HG03354 (cell line): ENCODE data around the gene CDH4.

Source experiments
- ATAC-seq: cut with Tn5 transposase; IDR thresholded peaks from one replicate; pipeline ENCODE4 v1.9.1; 2021; ENCODE audit warnings: mild to moderate bottlenecking; ENCODE audit not compliant: unreplicated experiment, poor library complexity, severe bottlenecking

CDH4 gene

DNA sequence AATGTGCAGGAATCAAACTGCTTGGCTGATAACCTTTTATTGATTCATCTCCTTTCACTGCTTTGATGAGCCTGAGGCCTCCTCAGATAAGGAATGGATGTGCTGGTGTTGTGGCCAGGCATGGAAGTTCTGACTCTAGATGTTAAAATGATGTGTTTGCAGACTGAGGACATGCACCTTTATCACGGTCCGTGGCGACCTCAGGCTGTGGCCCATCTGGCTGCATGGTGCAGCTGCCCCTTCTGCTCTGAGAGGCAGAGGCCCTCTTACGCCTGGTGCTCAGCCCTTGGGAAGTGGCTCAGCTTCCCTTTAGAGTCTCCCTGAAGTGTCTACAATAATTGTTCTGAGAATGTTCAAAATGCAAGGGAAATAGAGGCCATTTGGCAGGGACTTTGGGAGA, 26.2 kb downstream of the CDH4 start:
- ATAC-seq, result no peak

DNA sequence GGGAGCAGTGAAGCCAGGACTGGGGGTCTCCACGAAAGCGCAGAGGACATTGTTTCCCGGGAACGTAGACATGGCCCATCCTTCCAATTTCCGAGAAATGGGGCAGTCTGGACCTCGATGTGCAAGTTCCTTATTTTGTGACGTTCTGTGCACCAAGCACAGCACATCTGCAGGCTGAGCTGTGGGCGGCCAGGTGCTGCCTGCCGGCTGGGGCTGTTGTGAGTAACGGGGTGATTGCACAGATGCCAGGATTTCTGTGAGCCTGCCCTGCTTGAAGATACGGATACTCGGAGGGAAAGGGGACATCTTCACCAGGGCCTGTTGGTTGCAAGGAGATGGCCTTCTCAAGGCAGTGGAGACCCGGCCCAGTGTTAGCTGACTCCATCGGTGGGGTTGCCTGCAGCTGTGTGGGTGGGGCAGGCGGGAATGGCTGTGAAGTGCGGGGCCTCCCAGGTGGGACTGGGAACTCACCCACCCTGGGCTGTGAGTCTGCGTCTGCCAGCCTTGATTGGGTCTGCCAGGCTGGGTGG, 27.6 kb downstream of the CDH4 start:
- no peak for ATAC-seq

DNA sequence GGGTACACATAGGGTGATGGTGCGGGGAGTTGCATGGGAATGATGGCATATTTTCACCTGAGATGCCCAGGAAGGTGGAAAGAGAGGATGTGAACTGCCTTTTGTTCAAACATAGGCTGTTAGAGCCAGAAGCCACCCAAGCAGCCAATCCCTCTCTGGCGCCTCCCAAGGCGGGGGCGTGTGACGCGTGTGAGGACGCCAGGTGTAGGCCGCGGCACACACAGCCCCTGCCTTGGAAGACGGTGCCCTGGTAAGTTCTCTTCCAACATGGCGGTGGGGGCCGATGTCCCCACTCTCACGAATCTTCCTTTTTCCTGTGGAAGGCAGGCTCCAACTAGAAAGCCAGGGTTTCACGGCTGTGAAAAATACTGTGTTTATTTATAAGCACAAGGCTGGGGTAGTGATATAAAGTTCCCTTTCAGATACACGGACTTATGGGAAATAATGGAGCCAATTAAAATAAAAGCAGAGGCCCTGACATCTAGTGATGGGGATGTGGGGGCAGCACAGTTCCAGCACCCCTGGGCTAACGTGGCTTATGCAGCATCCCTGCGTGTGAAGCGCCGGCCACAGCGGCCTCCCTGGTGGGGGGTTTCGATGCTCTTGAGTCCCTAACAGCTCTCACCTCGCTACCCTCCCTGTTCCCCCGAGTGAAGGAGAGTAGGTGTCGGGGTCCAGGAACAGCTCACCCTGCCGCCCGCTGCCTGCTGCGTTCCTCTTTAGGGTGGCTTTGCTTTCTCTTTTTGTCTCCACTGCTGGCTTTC, 28.3 kb downstream of the CDH4 start:
- no peak for ATAC-seq

DNA sequence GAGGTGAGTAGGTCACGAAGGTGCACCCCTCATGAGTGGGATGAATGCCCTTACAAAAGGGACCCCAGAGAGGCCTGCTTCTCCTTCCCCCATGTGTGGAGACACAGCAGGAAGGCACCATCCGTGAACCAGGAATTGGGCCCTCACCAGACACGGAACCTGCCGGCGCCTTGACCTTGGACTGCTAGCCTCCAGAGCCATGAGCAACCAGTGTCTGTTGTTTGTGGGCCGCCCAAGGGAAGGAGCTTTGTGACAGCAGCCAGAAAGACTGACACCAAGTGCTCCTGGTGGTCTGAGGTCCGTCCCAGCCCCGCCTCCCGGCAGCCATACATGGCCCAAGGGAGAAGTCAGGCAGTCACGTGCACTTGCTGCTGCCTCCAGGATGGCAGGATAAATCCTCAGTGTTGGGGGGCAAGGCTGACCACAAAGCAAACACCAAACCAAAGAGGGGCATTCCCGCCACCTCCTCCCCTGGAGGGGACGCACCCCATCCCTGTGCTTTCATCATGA, 29.3 kb downstream of the CDH4 start:
- no peak for ATAC-seq

DNA sequence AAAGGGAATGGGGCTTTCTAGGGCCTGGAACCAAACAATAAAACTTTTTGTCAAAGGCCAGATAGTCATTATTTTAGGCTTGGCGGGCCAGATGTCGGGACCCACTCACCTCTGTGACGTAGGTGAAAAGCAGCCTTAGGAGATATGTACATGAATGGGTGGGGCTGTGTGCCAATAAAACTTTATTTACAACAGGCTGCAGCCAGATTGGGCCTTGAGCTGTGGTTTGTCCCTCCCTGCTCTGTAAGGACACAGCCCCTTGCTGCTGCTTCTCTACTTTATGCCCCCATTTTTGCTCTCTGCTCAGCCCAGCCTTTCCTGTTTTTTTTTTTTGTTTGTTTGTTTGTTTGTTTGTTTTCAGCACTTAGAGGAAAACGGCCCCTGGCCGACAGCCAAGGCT, 32.7 kb downstream of the CDH4 start:
- ATAC-seq, result no peak

GRCh38 chr20:61285152-61285645, 33.1 kb downstream of the CDH4 start:
- no peak for ATAC-seq

GRCh38 chr20:61285691-61286090, 33.6 kb downstream of the CDH4 start:
- ATAC-seq, result no peak

DNA sequence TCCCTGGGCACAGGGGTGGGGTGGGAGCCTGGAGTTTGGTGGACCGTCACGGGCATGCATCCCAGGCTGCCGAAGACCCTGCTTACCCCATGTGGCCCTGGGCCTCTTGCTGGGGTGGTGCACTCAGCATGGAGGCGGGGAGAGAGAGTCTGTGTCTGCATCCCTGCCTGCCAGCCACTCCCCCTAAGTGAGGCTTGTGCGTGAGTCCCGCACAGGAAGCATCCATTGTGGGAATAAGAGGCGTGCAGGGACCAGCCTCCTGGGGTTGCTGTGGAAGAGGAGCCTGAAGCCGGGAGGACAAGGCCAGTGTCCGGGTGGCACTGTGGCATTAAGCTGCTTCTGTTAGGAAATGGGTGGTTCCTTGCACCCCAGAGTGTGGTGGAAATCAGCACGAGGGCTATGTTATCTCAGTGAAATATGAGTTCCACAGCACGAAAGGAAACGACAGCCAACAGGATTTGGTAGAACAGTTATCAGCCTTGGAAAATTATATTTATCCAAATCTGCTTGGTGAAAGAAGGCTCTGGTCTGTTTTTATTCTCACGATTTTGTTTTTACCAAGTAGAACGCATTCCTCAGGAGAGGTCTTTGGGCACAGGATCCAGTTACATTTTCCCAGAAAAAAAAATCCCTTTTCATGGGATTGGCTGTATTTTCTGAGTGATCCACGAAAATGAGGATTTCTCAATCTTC, 35.7 kb downstream of the CDH4 start:
- ATAC-seq, result no peak

DNA sequence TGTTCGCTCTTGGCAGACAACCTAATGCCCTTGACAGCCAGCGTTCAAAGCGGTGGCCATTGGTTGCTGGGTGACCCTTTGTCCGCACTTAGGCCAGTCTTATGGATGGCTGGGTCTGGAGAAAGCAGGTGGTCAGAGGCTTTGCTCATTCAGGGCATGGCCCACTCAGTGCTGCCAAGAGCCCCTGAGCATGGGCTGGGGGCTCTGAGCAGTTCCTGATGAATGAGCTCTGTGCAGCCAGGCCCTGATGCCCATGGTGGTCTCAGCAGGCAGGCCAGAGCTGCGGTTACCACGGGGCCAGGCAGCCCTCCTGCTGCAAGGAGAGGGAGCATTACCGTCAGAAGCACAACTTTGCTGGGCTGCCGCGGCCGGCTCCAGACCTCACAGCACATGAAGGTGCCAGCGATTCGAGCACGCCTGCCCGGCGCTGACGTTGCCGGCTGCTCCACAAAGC, 36.3 kb downstream of the CDH4 start:
- no peak for ATAC-seq

- ATAC-seq, result no peak
These were observed 37.1 kb downstream of the CDH4 start for GRCh38 chr20:61289166-61289565.

- ATAC-seq, result no peak
These were observed 38.7 kb downstream of the CDH4 start for GRCh38 chr20:61290721-61291120.

DNA sequence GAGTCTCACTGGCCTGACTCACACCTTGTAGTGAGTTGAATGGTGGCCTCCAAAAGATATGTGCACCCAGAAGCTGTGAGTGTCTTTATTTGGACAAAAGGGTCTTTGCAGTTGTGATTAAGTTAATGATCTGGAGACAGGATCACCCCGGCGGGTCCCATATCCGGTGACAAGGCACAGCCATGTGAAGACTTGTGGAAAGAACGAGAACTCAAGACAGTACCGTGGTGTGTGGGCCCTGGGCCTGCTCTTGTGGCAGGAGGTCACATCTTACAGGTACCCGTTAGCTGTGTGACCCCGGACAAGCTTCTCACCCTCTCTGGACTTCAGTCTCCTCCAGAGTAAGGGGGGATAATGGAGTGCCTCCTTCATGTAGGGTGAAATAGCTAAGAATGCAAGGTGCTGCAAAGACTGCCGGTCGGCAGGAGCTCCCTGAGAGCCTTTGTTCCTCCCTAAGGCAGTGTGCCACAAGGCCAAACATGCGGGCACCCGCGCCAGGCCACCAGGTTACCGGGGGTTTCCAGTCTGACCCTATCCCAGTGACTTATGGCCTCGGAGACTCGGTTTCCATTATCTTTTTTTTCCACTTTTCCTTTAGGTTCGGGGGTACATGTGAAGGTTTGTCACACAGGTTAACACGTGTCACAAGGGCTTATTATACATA, 39.2 kb downstream of the CDH4 start:
- no peak for ATAC-seq

DNA sequence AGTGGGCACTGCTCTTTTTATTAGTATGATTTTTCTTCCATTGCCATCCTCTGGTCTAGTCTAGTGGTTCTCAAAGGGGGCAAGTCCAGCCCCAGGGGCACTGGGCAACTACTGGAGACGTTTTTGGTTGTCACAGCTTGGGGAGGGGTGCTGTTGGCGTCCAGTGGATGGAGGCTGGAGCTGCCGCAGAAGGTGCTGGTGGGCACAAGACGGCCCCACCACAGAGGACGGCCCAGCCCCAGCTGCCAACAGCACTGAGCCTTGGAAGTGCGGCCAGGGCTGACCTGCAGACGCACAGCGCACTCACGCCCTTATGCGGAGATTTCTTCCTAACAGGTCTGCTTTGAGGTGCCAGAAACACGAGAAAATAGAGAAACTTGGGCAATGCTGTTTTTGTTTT, 40.3 kb downstream of the CDH4 start:
- no peak for ATAC-seq

GRCh38 chr20:61292821-61293612, 41.0 kb downstream of the CDH4 start:
- no peak for ATAC-seq

- ATAC-seq, result no peak
These were observed 41.9 kb downstream of the CDH4 start for GRCh38 chr20:61293951-61294350.

GRCh38 chr20:61295249-61295648, 43.2 kb downstream of the CDH4 start:
- no peak for ATAC-seq

DNA sequence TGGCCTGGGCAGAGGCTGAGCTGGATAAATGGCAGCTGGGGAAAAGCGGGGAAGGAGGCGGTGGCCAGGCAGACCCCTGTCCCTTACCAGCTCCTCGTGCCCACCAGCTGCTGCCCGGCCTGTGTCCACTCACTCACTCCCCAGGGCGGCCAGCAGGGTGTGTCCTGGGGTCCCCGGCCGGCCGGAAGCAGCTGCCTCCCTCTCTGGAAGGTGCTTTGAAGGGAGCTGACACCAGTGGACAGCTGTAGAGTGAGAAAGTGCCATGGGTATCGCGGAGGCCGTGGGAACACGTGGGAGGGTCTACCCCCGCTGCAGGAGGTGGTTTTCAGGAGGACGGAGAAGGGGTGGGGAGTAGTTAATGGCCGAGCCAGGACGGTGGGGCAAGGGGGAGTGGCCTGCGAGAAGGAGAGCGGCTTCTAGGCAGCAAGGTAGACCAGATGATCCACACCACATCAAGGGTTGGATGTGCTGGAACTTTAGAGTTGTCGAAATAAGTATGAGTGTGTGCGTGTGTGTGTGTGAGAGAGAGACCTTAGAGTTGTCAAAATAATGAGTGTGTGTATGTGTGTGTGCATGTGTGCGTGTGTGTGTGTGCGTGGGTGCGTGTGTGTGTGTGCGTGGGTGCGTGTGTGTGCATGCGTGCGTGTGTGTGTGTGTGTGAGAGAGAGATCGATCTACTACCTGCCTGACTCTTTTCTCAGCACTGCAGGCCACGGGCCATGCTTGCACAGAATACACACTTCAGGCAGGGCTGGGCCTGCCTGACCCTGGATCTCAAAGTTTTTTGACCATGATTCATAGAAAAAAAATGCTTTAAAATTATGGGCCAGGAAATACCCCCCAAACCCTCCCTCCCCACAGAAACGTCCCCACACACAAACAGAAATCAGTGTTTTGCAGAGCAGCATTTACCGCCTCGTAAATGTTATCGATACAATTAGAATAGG, 43.9 kb downstream of the CDH4 start:
- no peak for ATAC-seq

DNA sequence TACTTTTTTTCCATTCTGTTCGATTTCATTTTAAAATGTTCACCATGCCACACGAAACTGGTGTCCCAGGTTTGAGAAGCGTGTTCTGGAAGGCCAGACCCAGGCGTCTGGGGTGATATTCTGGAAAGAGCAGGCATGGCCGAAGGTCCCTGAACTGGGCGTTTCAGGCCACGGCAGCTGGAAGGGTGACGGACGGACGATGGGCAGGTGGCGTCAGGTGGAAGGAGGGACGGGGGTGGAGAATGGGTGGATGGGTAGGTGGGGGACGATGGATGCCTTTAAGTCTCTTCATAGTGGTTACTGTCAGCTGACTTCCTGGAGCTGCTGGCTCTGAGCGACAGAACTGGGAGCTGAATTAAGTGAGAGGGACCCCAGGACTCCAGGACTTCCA, 44.6 kb downstream of the CDH4 start:
- no peak for ATAC-seq
